Gastroesophageal sphincter (tissue), 4 donors: Measurements from ENCODE around the gene TUBAL3. TPM values are rescaled to one million over a fixed set of nuclear protein-coding genes. Genes with fewer than 3 reads are reported as not detected.

Experiments
- ATAC-seq: fragments of 150-250 bp; one replicate; pipeline ENCODE4 v1.9.1; 2016; ENCODE audit warnings: mild to moderate bottlenecking, moderate library complexity
- H3K27ac ChIP-seq, 4 donors: fragments of 200-600 bp; sonication (generic) in 3 of 4; 1 replicate in 3 of 4; 2 replicates in 1 of 4; pipeline ENCODE4 v1.5.1; 2016 to 2019
- H3K27me3 ChIP-seq: fragments of 200-600 bp; sonication (generic); one replicate; pipeline ENCODE4 v1.5.1; 2019
- H3K36me3 ChIP-seq, 2 donors: fragments of 200-600 bp; sonication (generic); one replicate each; pipeline ENCODE4 v1.5.1; 2019; ENCODE audit warnings: control low read depth in 1 of 2
- H3K4me1 ChIP-seq, 3 donors: fragments of 200-600 bp; sonication (generic); 1 replicate in 2 of 3; 2 replicates in 1 of 3; pipeline ENCODE4 v1.5.1; 2016 to 2019; ENCODE audit warnings: control low read depth in 2 of 3
- H3K4me3 ChIP-seq, 2 donors: fragments of 200-600 bp; sonication (generic); one replicate each; pipeline ENCODE4 v1.5.1; 2019; ENCODE audit warnings: mild to moderate bottlenecking in 1 of 2, moderate library complexity in 1 of 2
- H3K9me3 ChIP-seq, 3 donors: fragments of 200-600 bp; sonication (generic); one replicate each; pipeline ENCODE4 v1.5.1; 2017 to 2019; ENCODE audit warnings: control low read depth in 2 of 3
- CTCF ChIP-seq, 4 experiments: fragments of 200-600 bp in 2 of 4; fragments of 450-650 bp in 2 of 4; sonication (generic) in 1 of 4; IDR thresholded peaks; one replicate each; pipeline ENCODE4 v1.5.1; 2017 to 2019; ENCODE audit warnings: antibody characterized with exemption in 4 of 4, mild to moderate bottlenecking in 2 of 4, moderate library complexity in 2 of 4
- EP300 ChIP-seq: sonication (generic); formaldehyde crosslinking; IDR thresholded peaks from one replicate; pipeline ENCODE4 v1.6.1; 2017; ENCODE audit warnings: antibody characterized with exemption, mild to moderate bottlenecking
- POLR2A ChIP-seq, 2 donors: fragments of 450-650 bp; IDR thresholded peaks; one replicate each; pipeline ENCODE4 v1.6.1; 2017; ENCODE audit warnings: antibody characterized with exemption in 2 of 2, mild to moderate bottlenecking in 2 of 2, moderate library complexity in 1 of 2
- POLR2AphosphoS5 ChIP-seq: sonication (generic); formaldehyde crosslinking; IDR thresholded peaks from one replicate; pipeline ENCODE4 v1.6.1; 2017; ENCODE audit warnings: antibody characterized with exemption
- WGBS, 2 donors: methylation state at CpG; one replicate each; pipeline ENCODE4 v1.1.5; 2018; ENCODE audit warnings: low coverage in 1 of 2; 5-methylcytosine and 5-hydroxymethylcytosine counted together
- total RNA-seq, 4 donors: library from RNA; depleted of rRNA; stranded (reverse); fragments of >200 nt; gene quantifications; one replicate each; pipeline ENCODE4 v1.1.0, GENCODE V29; 2016

TUBAL3 gene
- total RNA-seq, 4 donors from 2014 or later = 0.62 to 2.0 TPM; not detected in 2

- Histone ChIP-seq H3K9me3 (no peaks in the 10 kb centered on the region), H3K36me3 (no peaks in the 10 kb centered on the region), H3K27me3 (no peaks in the 10 kb centered on the region), H3K4me1 (no peaks in the 10 kb centered on the region), H3K4me3 (no peak overlapping the region), H3K27ac (no peak overlapping the region)
- WGBS, 2 donors = 80 to 83% methylated on average over 3 to 4 of the region's 4 CpGs
- ATAC-seq = no peak
- no peak for TF ChIP-seq CTCF (IDR thresholded peaks at IDR 0.05)
- TF ChIP-seq EP300 = no peak
- TF ChIP-seq POLR2AphosphoS5 = no peak
- no peak for TF ChIP-seq POLR2A (IDR thresholded peaks at IDR 0.05)
Observed at GRCh38 chr10:5373307-5373706, 31.3 kb downstream of the TUBAL3 start.

GRCh38 chr10:5370493-5371352 lies 33.9 kb downstream of the TUBAL3 start:
- H3K27ac ChIP-seq = no peak overlapping the region
- 60 to 83% methylated on average over 21 to 28 of the region's 28 CpGs for WGBS, 2 donors
- no peak for TF ChIP-seq CTCF (IDR thresholded peaks at IDR 0.05)
- TF ChIP-seq POLR2AphosphoS5 = no peak
- H3K4me1 ChIP-seq = no peaks in the 10 kb centered on the region
- no peaks in the 10 kb centered on the region for H3K9me3 ChIP-seq
- no peaks in the 10 kb centered on the region for H3K36me3 ChIP-seq
- ATAC-seq = no peak
- H3K27me3 ChIP-seq = peaks cover 1% of the 10 kb centered on the region
- H3K4me3 ChIP-seq = no peak overlapping the region

- peaks cover 12% of the 10 kb centered on the region for H3K27me3 ChIP-seq
- H3K9me3 ChIP-seq = no peaks in the 10 kb centered on the region
- no peak overlapping the region for H3K4me3 ChIP-seq
- no peaks in the 10 kb centered on the region for H3K36me3 ChIP-seq
- no peaks in the 10 kb centered on the region for H3K4me1 ChIP-seq
- no peak for TF ChIP-seq POLR2A (IDR thresholded peaks at IDR 0.05)
- TF ChIP-seq POLR2AphosphoS5 = no peak
- TF ChIP-seq CTCF (IDR thresholded peaks at IDR 0.05) = no peak
- no peak for TF ChIP-seq EP300
- 53 to 78% methylated on average over 7 to 13 of the region's 16 CpGs for WGBS, 2 donors
- ATAC-seq = no peak
- no peak overlapping the region for H3K27ac ChIP-seq
Observed at GRCh38 chr10:5369362-5370158, 35.1 kb downstream of the TUBAL3 start.

- H3K27me3 ChIP-seq = peaks cover 39% of the 10 kb centered on the region
- H3K27ac ChIP-seq = no peak overlapping the region
- TF ChIP-seq POLR2A (IDR thresholded peaks at IDR 0.05) (no peak), POLR2AphosphoS5 (no peak), EP300 (no peak), CTCF (IDR thresholded peaks at IDR 0.05) (no peak)
- 31% methylated on average over 3 to 5 of the region's 5 CpGs for WGBS, 2 donors
- no peak for ATAC-seq
- H3K36me3 ChIP-seq = no peaks in the 10 kb centered on the region
- H3K4me1 ChIP-seq = no peaks in the 10 kb centered on the region
- H3K9me3 ChIP-seq = no peaks in the 10 kb centered on the region
- no peak overlapping the region for H3K4me3 ChIP-seq
Observed at GRCh38 chr10:5365928-5366327, 38.7 kb downstream of the TUBAL3 start.
